ENCODE data around the gene ANO10. TPM values are rescaled to one million over a fixed set of nuclear protein-coding genes. Genes with fewer than 3 reads are reported as not detected.
"Not testable (repeated sequence)": the region's sequence is repeated elsewhere in the genome, so short reads cannot be mapped to it uniquely, and the experiment has no call there.

Gene ANO10
- total RNA-seq, 2 experiments from 2014 or later: 6.3 to 8.9 TPM

- no peak for DNase-seq
- intact Hi-C loops (cut with micrococcal nuclease): no loop called here
- ChIA-PET CTCF (no interaction called here), POLR2A (no interaction called here)
- ATAC-seq: no peak
- peaks cover 12% of the 10 kb centered on the region for H3K36me3 Mint-ChIP-seq (ENCODE audit: low read depth)
- H3K27me3 Mint-ChIP-seq: no peaks in the 10 kb centered on the region
- TF ChIP-seq CTCF (IDR thresholded peaks at IDR 0.05): no peak
- peaks cover 2% of the 10 kb centered on the region for H3K4me1 Mint-ChIP-seq (ENCODE audit: low read depth)
- H3K27ac Mint-ChIP-seq: no peak overlapping the region
- H3K9me3 Mint-ChIP-seq: peaks cover 9% of the 10 kb centered on the region
- no peak overlapping the region for H3K4me3 Mint-ChIP-seq
These were observed 156.7 kb downstream of the ANO10 start for GRCh38 chr3:43465109-43465508.

- DNase-seq; intact Hi-C loops (cut with micrococcal nuclease); H3K27me3 Mint-ChIP-seq; H3K9me3 Mint-ChIP-seq; ATAC-seq; H3K4me3 Mint-ChIP-seq; POLR2A ChIA-PET; H3K4me1 Mint-ChIP-seq (ENCODE audit: low read depth); H3K27ac Mint-ChIP-seq: not testable (repeated sequence)
- CTCF ChIA-PET: interaction anchor here (0.9 kb wide), 1 partner anchor 115 kb away, joined by 3 read pairs; no protein-coding TSS in a partner anchor
- H3K36me3 Mint-ChIP-seq (ENCODE audit: low read depth): peaks cover 12% of the 10 kb centered on the region
These were observed 159.2 kb downstream of the ANO10 start for GRCh38 chr3:43462566-43462965.

DNA sequence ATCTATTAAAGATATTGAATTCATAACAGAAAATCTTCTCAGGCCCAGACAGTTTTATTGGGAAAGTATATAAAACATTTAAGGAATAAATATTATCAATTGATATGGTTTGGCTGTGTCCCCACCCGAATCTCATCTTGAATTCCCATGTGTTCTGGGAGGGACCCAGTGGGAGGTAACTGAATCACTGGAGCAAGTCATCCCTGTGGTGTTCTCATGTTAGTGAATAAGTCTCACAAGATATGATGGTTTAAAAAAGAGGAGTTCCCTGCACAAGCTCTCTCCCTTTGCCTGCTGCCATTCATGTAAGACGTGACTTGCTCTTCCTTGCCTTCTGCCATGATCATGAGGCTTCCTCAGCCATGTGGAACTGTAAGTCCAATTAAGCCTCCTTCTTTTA lies 160.5 kb downstream of the ANO10 start:
- Mint-ChIP-seq H3K27ac (no peak overlapping the region), H3K4me3 (no peak overlapping the region), H3K27me3 (no peaks in the 10 kb centered on the region), H3K36me3 (ENCODE audit: low read depth) (peaks cover 12% of the 10 kb centered on the region), H3K9me3 (peaks cover 9% of the 10 kb centered on the region), H3K4me1 (ENCODE audit: low read depth) (peaks cover 12% of the 10 kb centered on the region)
- no peak for TF ChIP-seq CTCF (IDR thresholded peaks at IDR 0.05)
- ATAC-seq (no peak), DNase-seq (no peak)
- intact Hi-C loops (cut with micrococcal nuclease): no loop called here
- CTCF ChIA-PET: no interaction called here
- POLR2A ChIA-PET: no interaction called here

- DNase-seq; H3K4me3 Mint-ChIP-seq; H3K36me3 Mint-ChIP-seq (ENCODE audit: low read depth); POLR2A ChIA-PET; intact Hi-C loops (cut with micrococcal nuclease); H3K9me3 Mint-ChIP-seq; CTCF ChIA-PET; ATAC-seq; H3K27me3 Mint-ChIP-seq: not testable (repeated sequence)
- peak overlapping the region; percentile 12 for H3K27ac Mint-ChIP-seq
- H3K4me1 Mint-ChIP-seq (ENCODE audit: low read depth): peaks cover 12% of the 10 kb centered on the region
These were observed 164.8 kb downstream of the ANO10 start for GRCh38 chr3:43457038-43457437.

DNA sequence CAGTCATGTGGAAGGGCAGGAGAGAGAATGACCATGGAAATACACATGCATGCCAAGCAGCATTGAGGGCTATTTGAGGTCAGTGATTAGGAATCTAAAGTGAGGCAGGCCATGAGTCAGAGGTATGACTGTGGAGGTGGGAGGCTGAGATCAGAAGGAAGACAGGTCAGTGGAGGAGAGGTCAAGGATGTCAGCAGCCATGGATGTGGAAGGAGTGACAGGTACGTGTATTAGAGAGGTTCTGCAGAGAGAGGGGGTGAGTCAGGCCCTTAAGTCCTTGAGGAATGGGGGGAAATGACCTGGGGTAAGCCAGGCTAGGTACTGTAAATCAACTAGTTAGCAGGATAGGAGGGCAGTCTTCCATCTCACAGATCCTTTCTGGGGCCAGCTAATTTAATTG lies 166.6 kb downstream of the ANO10 start:
- Mint-ChIP-seq H3K27me3 (no peaks in the 10 kb centered on the region), H3K4me3 (no peak overlapping the region), H3K36me3 (ENCODE audit: low read depth) (no peaks in the 10 kb centered on the region), H3K9me3 (no peaks in the 10 kb centered on the region), H3K27ac (no peak overlapping the region), H3K4me1 (ENCODE audit: low read depth) (peaks cover 12% of the 10 kb centered on the region)
- intact Hi-C loops (cut with micrococcal nuclease): no loop called here
- CTCF ChIA-PET: no interaction called here
- POLR2A ChIA-PET: no interaction called here
- no peak for TF ChIP-seq CTCF (IDR thresholded peaks at IDR 0.05)
- ATAC-seq (no peak), DNase-seq (no peak)

- H3K27me3 Mint-ChIP-seq: no peaks in the 10 kb centered on the region
- CTCF ChIA-PET: no interaction called here
- H3K36me3 Mint-ChIP-seq (ENCODE audit: low read depth): no peaks in the 10 kb centered on the region
- POLR2A ChIA-PET: no interaction called here
- DNase-seq: no peak
- no peak for TF ChIP-seq CTCF (IDR thresholded peaks at IDR 0.05)
- no peak for ATAC-seq
- H3K4me3 Mint-ChIP-seq: no peak overlapping the region
- peaks cover 12% of the 10 kb centered on the region for H3K4me1 Mint-ChIP-seq (ENCODE audit: low read depth)
- no peak overlapping the region for H3K27ac Mint-ChIP-seq
- intact Hi-C loops (cut with micrococcal nuclease): no loop called here
- H3K9me3 Mint-ChIP-seq: no peaks in the 10 kb centered on the region
These were observed 167.8 kb downstream of the ANO10 start for GRCh38 chr3:43453981-43454380.

Measured in activated CD8-positive, alpha-beta T cell treated with anti-CD3 and anti-CD28 coated beads for 36 hours (primary cell).